RWPE1 (cell line): ENCODE measurements around the gene CSRP3.
"Not testable (repeated sequence)": the region's sequence is repeated elsewhere in the genome, so short reads cannot be mapped to it uniquely, and the experiment has no call there.

Experiments
- CTCF ChIA-PET: fragments of 350-600 bp; sonication (Branson Sonifier 250); formaldehyde crosslinking; extraction: SDS; loops from one replicate; lab custom pipeline; 2021; lab: Yijun Ruan, JAX
- POLR2A ChIA-PET: fragments of 400-600 bp; formaldehyde crosslinking; extraction: SDS; loops from one replicate; lab custom pipeline; 2020; ENCODE audit warnings: antibody characterized with exemption; ENCODE audit not compliant: low non-redundant PET; lab: Yijun Ruan, JAX
- DNase-seq: peaks from one replicate; pipeline ENCODE4 v3.0.0; 2012; ENCODE audit warnings: low spot score
- H3K27ac ChIP-seq: fragments of 450-650 bp; 2 replicates; pipeline ENCODE4 v1.5.1; 2017
- TF ChIP-seq, protein P1 (sequence below): fragments of 450-650 bp; conservative IDR thresholded peaks from 2 replicates; pipeline ENCODE4 v1.5.1; 2017; ENCODE audit warnings: low read depth, mild to moderate bottlenecking

The CSRP3 gene

DNA sequence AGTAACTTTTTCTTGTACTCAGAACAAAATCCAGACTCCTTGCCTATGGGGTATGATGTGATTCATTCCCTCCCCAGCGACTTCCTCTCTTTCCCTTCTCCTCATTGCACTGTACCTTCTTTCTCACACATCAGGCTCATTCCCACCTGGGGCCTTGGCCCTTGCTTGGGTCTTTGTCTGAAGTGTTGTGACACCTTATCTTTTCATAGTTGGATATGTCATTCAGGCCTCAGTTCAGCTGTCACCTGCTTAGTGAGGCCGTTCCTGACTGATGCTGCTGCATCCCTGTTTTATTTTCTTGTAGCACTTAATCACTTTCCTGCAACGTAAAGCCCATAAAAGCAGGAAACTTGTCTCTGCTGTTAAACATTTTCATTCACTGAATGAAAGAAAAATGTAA lies 44.9 kb downstream of the CSRP3 start:
- DNase-seq = no peak
- ChIA-PET POLR2A (no interaction called here), CTCF (no interaction called here)
- H3K27ac ChIP-seq = no peak overlapping the region
- TF ChIP-seq, protein P1, sequence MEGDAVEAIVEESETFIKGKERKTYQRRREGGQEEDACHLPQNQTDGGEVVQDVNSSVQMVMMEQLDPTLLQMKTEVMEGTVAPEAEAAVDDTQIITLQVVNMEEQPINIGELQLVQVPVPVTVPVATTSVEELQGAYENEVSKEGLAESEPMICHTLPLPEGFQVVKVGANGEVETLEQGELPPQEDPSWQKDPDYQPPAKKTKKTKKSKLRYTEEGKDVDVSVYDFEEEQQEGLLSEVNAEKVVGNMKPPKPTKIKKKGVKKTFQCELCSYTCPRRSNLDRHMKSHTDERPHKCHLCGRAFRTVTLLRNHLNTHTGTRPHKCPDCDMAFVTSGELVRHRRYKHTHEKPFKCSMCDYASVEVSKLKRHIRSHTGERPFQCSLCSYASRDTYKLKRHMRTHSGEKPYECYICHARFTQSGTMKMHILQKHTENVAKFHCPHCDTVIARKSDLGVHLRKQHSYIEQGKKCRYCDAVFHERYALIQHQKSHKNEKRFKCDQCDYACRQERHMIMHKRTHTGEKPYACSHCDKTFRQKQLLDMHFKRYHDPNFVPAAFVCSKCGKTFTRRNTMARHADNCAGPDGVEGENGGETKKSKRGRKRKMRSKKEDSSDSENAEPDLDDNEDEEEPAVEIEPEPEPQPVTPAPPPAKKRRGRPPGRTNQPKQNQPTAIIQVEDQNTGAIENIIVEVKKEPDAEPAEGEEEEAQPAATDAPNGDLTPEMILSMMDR = no peak

DNA sequence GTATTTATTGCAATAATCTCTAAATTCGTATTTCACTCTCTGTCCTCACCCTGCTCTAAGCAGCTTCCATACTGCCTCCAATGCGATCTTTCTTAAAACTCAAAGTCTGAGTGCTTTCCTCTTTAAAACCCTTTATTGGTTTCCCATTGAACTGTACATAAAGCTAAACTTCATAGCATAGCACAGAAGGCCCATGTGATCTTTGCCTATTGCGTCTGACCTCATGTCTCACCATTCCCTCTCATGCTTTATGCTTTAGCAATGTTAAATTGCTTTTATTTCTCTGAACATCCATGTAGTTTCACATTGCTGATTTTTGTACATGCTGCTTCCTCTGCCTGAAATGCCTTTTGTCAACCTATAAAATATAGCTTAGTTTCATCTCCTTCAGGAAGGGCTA lies 56.5 kb downstream of the CSRP3 start:
- POLR2A ChIA-PET = no interaction called here
- no peak for DNase-seq
- CTCF ChIA-PET = interaction anchor here (0.6 to 0.8 kb wide), 2 partner anchors 10 to 74 kb away, joined by 3 to 5 read pairs; no protein-coding TSS in a partner anchor
- TF ChIP-seq, protein P1 = no peak
- H3K27ac ChIP-seq = no peak overlapping the region

DNA sequence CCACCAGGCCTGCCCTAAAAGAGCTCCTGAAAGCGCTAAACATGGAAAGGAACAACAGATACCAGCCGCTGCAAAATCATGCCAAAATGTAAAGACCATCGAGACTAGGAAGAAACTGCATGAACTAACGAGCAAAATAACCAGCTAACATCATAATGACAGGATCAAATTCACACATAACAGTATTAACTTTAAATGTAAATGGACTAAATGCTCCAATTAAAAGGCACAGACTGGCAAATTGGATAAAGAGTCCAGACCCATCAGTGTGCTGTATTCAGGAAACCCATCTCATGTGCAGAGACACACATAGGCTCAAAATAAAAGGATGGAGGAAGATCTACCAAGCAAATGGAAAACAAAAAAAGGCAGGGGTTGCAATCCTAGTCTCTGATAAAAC lies 64.9 kb downstream of the CSRP3 start:
- CTCF ChIA-PET, POLR2A ChIA-PET, H3K27ac ChIP-seq, DNase-seq: not testable (repeated sequence)

DNA sequence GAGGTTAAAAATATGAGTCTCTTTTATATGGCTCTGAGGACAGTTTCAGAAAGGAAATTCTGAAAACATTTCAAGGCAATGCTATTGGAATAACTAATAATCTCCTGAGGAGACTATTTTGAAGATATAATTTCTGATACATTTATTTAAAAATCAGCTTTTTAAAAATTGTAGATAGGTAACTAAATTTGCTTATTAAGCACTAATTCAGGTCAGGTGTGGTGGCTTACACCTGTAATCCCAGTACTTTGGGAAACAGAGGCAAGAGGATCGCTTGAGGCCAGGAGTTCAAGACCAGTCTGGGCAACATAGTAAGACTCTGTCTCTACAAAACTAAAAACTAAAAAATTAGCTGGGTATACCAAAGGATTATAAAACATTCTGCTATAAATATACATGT lies 67.8 kb downstream of the CSRP3 start:
- no peak for DNase-seq
- ChIA-PET POLR2A (no interaction called here), CTCF (no interaction called here)
- H3K27ac ChIP-seq = no peak overlapping the region
- TF ChIP-seq, protein P1 = no peak
